Activated CD8-positive, alpha-beta memory T cell treated with anti-CD3 and anti-CD28 coated beads, Interleukin-2, amount 10 ng/mL, durations not matched to agents 7 days and 5 days (primary cell): Measurements from ENCODE around the gene NR1H4. TPM values are rescaled to one million over a fixed set of nuclear protein-coding genes. Genes with fewer than 3 reads are reported as not detected.

ENCODE experiments used
- ATAC-seq: fragments of 150-1000 bp; cut with Tn5 transposase; one replicate; pipeline ENCODE4 v1.10.0; 2021; ENCODE audit warnings: moderate library complexity
- CTCF ChIA-PET: fragments of 350-600 bp; sonication (Branson Sonifier 250); formaldehyde crosslinking; loops from one replicate; lab custom pipeline; 2021; ENCODE audit warnings: antibody characterized with exemption; lab: Charles Lee
- DNase-seq: peaks from one replicate; pipeline ENCODE4 v3.0.0-alpha.2; 2020
- H3K27ac Mint-ChIP-seq: one replicate; pipeline ENCODE4 v1.8.0; 2021; ENCODE audit warnings: mild to moderate bottlenecking, mixed read lengths
- H3K27me3 Mint-ChIP-seq: one replicate; pipeline ENCODE4 v1.8.0; 2021; ENCODE audit warnings: mixed read lengths
- H3K36me3 Mint-ChIP-seq: one replicate; pipeline ENCODE4 v1.8.0; 2021; ENCODE audit warnings: mild to moderate bottlenecking, mixed read lengths
- H3K4me1 Mint-ChIP-seq: one replicate; pipeline ENCODE4 v1.8.0; 2021; ENCODE audit warnings: mixed read lengths
- H3K4me3 Mint-ChIP-seq: one replicate; pipeline ENCODE4 v1.8.0; 2021; ENCODE audit warnings: mild to moderate bottlenecking, moderate library complexity, mixed read lengths
- H3K9me3 Mint-ChIP-seq: one replicate; pipeline ENCODE4 v1.8.0; 2022; ENCODE audit warnings: low read depth, mixed read lengths
- total RNA-seq, 2 experiments: library from RNA; stranded (reverse); gene quantifications; one replicate each; pipeline ENCODE4 v1.2.3, GENCODE V29; 2021

NR1H4 gene
- total RNA-seq, 2 experiments from 2014 or later = not detected

DNA sequence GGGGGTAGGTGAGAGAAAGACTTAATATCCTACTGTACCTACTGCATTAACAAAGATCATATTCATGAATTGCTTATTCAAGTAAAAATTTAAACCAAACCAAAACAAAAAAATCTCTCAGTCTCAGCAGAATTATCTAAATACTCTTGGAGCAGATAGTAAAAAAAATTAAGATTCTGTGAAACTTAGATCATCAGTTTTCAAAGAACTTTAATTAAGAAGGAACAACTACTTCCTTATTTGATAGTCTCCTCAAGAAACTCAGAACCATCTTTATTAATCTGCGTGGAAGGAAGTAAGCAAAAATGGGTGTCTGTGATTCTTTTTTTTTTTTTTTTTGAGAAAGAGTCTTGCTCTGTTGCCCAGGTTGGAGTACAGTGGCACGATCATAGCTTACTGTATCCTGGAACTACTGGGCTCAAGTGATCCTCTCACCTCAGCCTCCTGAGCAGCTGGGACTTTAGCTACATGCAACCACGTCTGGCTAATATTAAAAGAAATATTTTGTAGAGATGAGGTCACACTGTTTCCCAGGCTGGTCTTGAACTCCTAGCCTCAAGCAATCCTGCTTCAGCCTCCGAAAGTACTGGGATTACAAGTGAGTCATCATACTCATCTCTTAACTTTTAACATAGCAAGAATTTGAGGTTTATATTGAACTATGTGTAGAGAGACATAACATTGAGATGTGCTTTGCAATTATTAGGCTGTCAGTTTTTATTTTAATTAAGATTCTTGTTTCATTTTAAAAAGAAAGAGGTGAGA, 137.2 kb downstream of the NR1H4 start:
- CTCF ChIA-PET = no interaction called here
- DNase-seq (no peak), ATAC-seq (no peak)
- Mint-ChIP-seq H3K27ac (no peak overlapping the region), H3K4me1 (no peaks in the 10 kb centered on the region), H3K27me3 (no peaks in the 10 kb centered on the region), H3K9me3 (no peaks in the 10 kb centered on the region), H3K36me3 (no peaks in the 10 kb centered on the region), H3K4me3 (no peak overlapping the region)

DNA sequence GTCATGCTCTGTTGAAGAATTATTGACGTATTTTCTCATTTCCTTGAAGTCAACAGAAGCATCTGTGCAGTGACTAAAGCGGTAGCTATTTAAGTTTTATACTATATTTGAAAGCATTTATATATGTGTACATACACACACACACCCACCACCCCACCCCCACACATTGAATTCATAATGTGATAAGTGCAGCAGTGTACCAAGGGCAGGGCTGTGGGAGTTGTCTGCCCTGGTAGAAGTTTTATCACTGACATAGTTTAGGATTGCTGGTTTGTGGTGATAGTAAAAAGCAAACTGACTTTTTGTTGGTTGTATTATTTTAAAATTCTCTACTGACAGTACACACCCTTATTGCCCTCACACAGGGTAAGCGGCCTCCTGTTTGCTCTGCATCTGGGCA, 138.9 kb downstream of the NR1H4 start:
- Mint-ChIP-seq H3K36me3 (no peaks in the 10 kb centered on the region), H3K4me1 (no peaks in the 10 kb centered on the region), H3K9me3 (no peaks in the 10 kb centered on the region), H3K4me3 (no peak overlapping the region), H3K27ac (no peak overlapping the region), H3K27me3 (no peaks in the 10 kb centered on the region)
- CTCF ChIA-PET = no interaction called here
- DNase-seq = no peak
- no peak for ATAC-seq

Other genes starting within 250 kb of the NR1H4 start
- gene DEPDC4, start 206.8 kb upstream of the NR1H4 start, total RNA-seq = 1 to 10 TPM; 1.5 to 2.5 TPM
- gene SCYL2, start 206.7 kb upstream of the NR1H4 start, total RNA-seq = 10 to 100 TPM; 29.3 to 38.8 TPM
- gene SLC17A8, start 116.8 kb upstream of the NR1H4 start, total RNA-seq = not detected
- 1 to 10 TPM; 2.6 to 3.8 TPM for gene GAS2L3, start 99.8 kb downstream of the NR1H4 start, total RNA-seq